Measurements from ENCODE around the gene FCN3. TPM values are rescaled to one million over a fixed set of nuclear protein-coding genes. Genes with fewer than 3 reads are reported as not detected.

FCN3 gene
- total and polyA plus RNA-seq, 10 of the 15 experiments (the other 5 are each of a cell fraction or from before 2014, with no cell fraction given): 0.28 TPM; not detected in 9

DNA sequence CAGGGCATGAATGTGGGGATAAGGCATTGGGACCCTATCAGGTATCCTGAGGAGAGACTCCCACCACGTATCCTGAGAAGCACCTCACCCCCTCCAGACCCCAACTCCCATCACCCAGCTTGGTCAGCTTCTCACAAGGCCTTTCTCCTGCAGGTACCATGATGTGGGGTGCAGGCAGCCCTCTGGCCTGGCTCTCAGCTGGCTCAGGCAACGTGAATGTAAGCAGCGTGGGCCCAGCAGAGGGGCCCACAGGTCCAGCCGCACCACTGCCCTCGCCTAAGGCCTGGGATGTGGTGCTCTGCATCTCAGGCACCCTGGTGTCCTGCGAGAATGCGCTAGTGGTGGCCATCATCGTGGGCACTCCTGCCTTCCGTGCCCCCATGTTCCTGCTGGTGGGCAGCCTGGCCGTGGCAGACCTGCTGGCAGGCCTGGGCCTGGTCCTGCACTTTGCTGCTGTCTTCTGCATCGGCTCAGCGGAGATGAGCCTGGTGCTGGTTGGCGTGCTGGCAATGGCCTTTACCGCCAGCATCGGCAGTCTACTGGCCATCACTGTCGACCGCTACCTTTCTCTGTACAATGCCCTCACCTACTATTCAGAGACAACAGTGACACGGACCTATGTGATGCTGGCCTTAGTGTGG, 19.1 kb upstream of the FCN3 start:
- BruUV-seq (replicated peaks): no TSS peak
- POLR2A ChIA-PET: interaction anchor here (0.5 kb wide), 1 partner anchor 172 kb away, joined by 3 read pairs; no protein-coding TSS in a partner anchor
- no peak for ATAC-seq
- Histone ChIP-seq H3K27ac (ENCODE audit: control insufficient read depth, insufficient read depth) (no peak overlapping the region), H3K4me3 (no peak overlapping the region), H3K9me3 (replicated peaks; ENCODE audit: control insufficient read depth, insufficient read depth, low read length) (no peaks in the 10 kb centered on the region), H3K36me3 (ENCODE audit: control insufficient read depth in 2 of 2, insufficient read depth in 2 of 2, low read length in 1 of 2) (no peaks in the 10 kb centered on the region), H2AFZ (ENCODE audit: control insufficient read depth, low read depth, low read length) (no peak overlapping the region), H3K4me1 (ENCODE audit: control insufficient read depth, insufficient read depth, low read length) (peaks cover 8% of the 10 kb centered on the region), H3K79me2 (ENCODE audit: control insufficient read depth, insufficient read depth, low read length) (no peaks in the 10 kb centered on the region), H3K9ac (ENCODE audit: control insufficient read depth, insufficient read depth, low read length) (no peak overlapping the region), H4K20me1 (ENCODE audit: control insufficient read depth, insufficient read depth) (no peaks in the 10 kb centered on the region), H3K4me2 (ENCODE audit: control insufficient read depth, insufficient read depth) (no peak overlapping the region), H3K27me3 (replicated peaks in 1 of 2; ENCODE audit: control insufficient read depth in 2 of 2, insufficient read depth in 2 of 2, low read length in 1 of 2) (no peaks in the 10 kb centered on the region)
- TF ChIP-seq BCL11A (IDR thresholded peaks at IDR 0.05; ENCODE audit: low read depth, low read length) (no peak), SREBF2 (IDR thresholded peaks at IDR 0.05; ENCODE audit: low read length) (no peak)
- TF ChIP-seq, protein P1, sequence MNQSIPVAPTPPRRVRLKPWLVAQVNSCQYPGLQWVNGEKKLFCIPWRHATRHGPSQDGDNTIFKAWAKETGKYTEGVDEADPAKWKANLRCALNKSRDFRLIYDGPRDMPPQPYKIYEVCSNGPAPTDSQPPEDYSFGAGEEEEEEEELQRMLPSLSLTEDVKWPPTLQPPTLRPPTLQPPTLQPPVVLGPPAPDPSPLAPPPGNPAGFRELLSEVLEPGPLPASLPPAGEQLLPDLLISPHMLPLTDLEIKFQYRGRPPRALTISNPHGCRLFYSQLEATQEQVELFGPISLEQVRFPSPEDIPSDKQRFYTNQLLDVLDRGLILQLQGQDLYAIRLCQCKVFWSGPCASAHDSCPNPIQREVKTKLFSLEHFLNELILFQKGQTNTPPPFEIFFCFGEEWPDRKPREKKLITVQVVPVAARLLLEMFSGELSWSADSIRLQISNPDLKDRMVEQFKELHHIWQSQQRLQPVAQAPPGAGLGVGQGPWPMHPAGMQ (IDR thresholded peaks at IDR 0.05; ENCODE audit: borderline replicate concordance): no peak
- in situ Hi-C loops (cut with MboI): loop anchor here (5.0 kb wide), 3 partner anchors 91 to 291 kb away; no protein-coding TSS in a partner anchor
- WGBS (ENCODE audit: insufficient coverage, insufficient replicate concordance, low lambda C conversion rate, missing lambda C conversion rate): 83% methylated on average over 18 of the region's 18 CpGs
- intact Hi-C loops (cut with micrococcal nuclease; ENCODE audit: unreplicated experiment): loop anchor here (2.0 kb wide), 1 partner anchor 291 kb away; no protein-coding TSS in a partner anchor
- RAD21 ChIA-PET (ENCODE audit: unreplicated experiment): interaction anchor here (0.9 to 4.9 kb wide), 4 partner anchors 93 to 213 kb away, joined by 3 to 103 read pairs (median 13); no protein-coding TSS in a partner anchor
- SMC1A ChIA-PET (ENCODE audit: uncharacterized antibody, unreplicated experiment): interaction anchor here (2.0 to 4.8 kb wide), 2 partner anchors 92 to 97 kb away, joined by 19 to 54 read pairs; no protein-coding TSS in a partner anchor
- CTCF ChIA-PET: interaction anchor here (1.4 to 13.5 kb wide), 5 partner anchors 37 to 291 kb away, joined by 4 to 265 read pairs (median 11); partner anchors contain the start of gene AHDC1
- FAIRE-seq: no peak
- no peak for DNase-seq (ENCODE audit: low read depth, low spot score)

All from GM12878 (cell line).